ENCODE results near the gene ANKS1B. TPM values are rescaled to one million over a fixed set of nuclear protein-coding genes. Genes with fewer than 3 reads are reported as not detected.

Gene ANKS1B
- total and polyA plus RNA-seq, 10 of the 15 experiments (the other 5 are each of a cell fraction or from before 2014, with no cell fraction given): 0.16 to 1.3 (median 0.82) TPM; not detected in 7

DNA sequence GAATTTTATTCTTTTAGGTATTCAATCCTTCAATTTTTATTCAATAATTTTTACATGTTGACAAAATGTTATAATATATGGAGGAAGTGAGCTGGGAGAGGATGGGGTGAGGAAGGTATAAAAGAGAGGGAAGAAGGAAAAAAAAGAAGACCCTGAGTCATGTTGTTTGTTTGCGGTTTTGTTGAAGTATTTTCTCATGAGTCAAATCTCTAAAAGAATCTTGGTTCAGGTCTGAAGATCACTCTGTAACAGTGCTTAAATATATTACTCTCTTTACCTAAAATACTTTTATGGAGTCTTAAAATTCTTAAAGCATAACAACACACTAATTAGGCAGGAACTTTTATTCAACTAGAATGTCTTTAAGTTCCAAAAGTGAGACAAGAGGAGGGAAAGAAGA, 826.8 kb downstream of the ANKS1B start (continued):
- TF ChIP-seq CUX1 (IDR thresholded peaks at IDR 0.05; ENCODE audit: insufficient replicate concordance, low read depth, low read length) (no peak), NRF1 (conservative IDR thresholded peaks at IDR 0.05; ENCODE audit: low read depth, low read length) (no peak), CHD1 (IDR thresholded peaks at IDR 0.05; ENCODE audit: low read depth, low read length) (no peak), TARDBP (IDR thresholded peaks at IDR 0.05; ENCODE audit: borderline replicate concordance) (no peak), BHLHE40 (IDR thresholded peaks at IDR 0.05; ENCODE audit: borderline replicate concordance in 1 of 2, low read depth in 2 of 2, low read length in 1 of 2) (no peak)
- TF ChIP-seq, protein P1, sequence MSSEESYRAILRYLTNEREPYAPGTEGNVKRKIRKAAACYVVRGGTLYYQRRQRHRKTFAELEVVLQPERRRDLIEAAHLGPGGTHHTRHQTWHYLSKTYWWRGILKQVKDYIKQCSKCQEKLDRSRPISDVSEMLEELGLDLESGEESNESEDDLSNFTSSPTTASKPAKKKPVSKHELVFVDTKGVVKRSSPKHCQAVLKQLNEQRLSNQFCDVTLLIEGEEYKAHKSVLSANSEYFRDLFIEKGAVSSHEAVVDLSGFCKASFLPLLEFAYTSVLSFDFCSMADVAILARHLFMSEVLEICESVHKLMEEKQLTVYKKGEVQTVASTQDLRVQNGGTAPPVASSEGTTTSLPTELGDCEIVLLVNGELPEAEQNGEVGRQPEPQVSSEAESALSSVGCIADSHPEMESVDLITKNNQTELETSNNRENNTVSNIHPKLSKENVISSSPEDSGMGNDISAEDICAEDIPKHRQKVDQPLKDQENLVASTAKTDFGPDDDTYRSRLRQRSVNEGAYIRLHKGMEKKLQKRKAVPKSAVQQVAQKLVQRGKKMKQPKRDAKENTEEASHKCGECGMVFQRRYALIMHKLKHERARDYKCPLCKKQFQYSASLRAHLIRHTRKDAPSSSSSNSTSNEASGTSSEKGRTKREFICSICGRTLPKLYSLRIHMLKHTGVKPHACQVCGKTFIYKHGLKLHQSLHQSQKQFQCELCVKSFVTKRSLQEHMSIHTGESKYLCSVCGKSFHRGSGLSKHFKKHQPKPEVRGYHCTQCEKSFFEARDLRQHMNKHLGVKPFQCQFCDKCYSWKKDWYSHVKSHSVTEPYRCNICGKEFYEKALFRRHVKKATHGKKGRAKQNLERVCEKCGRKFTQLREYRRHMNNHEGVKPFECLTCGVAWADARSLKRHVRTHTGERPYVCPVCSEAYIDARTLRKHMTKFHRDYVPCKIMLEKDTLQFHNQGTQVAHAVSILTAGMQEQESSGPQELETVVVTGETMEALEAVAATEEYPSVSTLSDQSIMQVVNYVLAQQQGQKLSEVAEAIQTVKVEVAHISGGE (CRISPR knock-in tag; IDR thresholded peaks at IDR 0.05): no peak
